HepG2 (cell line): ENCODE data around the gene RAD23A. TPM values are rescaled to one million over a fixed set of nuclear protein-coding genes. Genes with fewer than 3 reads are reported as not detected.

Experiments
- ARID2 ChIP-seq: sonication (generic); formaldehyde crosslinking; IDR thresholded peaks from 2 replicates; pipeline ENCODE4 v1.8.1; 2022; ENCODE audit warnings: mild to moderate bottlenecking, missing genetic modification reagents, borderline replicate concordance
- CHCHD3 ChIP-seq: sonication (generic); formaldehyde crosslinking; IDR thresholded peaks from 2 replicates; pipeline ENCODE4 v1.8.0; 2022; ENCODE audit warnings: mild to moderate bottlenecking, missing genetic modification reagents, moderate library complexity
- E2F1 ChIP-seq: sonication (generic); formaldehyde crosslinking; IDR thresholded peaks from 2 replicates; pipeline ENCODE4 v1.5.0; 2020; ENCODE audit warnings: missing genetic modification reagents
- KLF6 ChIP-seq: IDR thresholded peaks from 2 replicates; pipeline ENCODE4 v1.8.0; 2016; ENCODE audit warnings: missing biosample characterization, missing genetic modification reagents
- PHF21A ChIP-seq: sonication (generic); formaldehyde crosslinking; IDR thresholded peaks from 2 replicates; pipeline ENCODE4 v1.5.0; 2020; ENCODE audit warnings: mild to moderate bottlenecking, missing genetic modification reagents
- SIN3A ChIP-seq: IDR thresholded peaks from 2 replicates; pipeline ENCODE4 v1.6.1; 2011; ENCODE audit warnings: low read depth, mild to moderate bottlenecking, control low read depth, low read length, borderline replicate concordance
- ZNF281 ChIP-seq: sonication (generic); formaldehyde crosslinking; IDR thresholded peaks from 2 replicates; pipeline ENCODE4 v1.4.0; 2020; ENCODE audit warnings: missing genetic modification reagents, borderline replicate concordance
- ZNF816 ChIP-seq: sonication (generic); formaldehyde crosslinking; IDR thresholded peaks from 2 replicates; pipeline ENCODE4 v1.8.0; 2022; ENCODE audit warnings: missing genetic modification reagents, mild to moderate bottlenecking, borderline replicate concordance
- polyA plus RNA-seq, 8 experiments: library from polyadenylated mRNA; depleted of rRNA in 3 of 8; stranded (reverse) in 7 of 8; unstranded in 1 of 8; fragments of >200 nt; fragmentation: Illumina TruSeq in 4 of 8; extraction: Trizol in 4 of 8; gene quantifications; 2 replicates each; pipeline versions ENCODE4 v1.2.1 to v1.2.3, GENCODE V29; 2011 to 2016; ENCODE audit warnings: low read depth in 4 of 8, missing spikeins in 1 of 8, mixed read lengths in 1 of 8; ENCODE audit not compliant: insufficient read depth in 1 of 8
- total RNA-seq, 5 experiments: library from RNA; depleted of rRNA; stranded (reverse); fragments of >200 nt; fragmentation: Illumina TruSeq; extraction: Trizol; gene quantifications; 2 replicates each; pipeline ENCODE4 v1.2.3, GENCODE V29; 2016; ENCODE audit warnings: low read depth in 1 of 5
- TF ChIP-seq, protein P1 (sequence below): sonication (generic); formaldehyde crosslinking; IDR thresholded peaks from 2 replicates; pipeline ENCODE4 v1.4.0; 2020; ENCODE audit warnings: missing genetic modification reagents
- TF ChIP-seq, protein P2 (sequence below): sonication (generic); formaldehyde crosslinking; IDR thresholded peaks from 2 replicates; pipeline ENCODE4 v1.4.0; 2020; ENCODE audit warnings: missing genetic modification reagents
- TF ChIP-seq, protein P3 (sequence below): sonication (generic); formaldehyde crosslinking; IDR thresholded peaks from 2 replicates; pipeline ENCODE4; 2020; ENCODE audit warnings: missing genetic modification reagents, mild to moderate bottlenecking, borderline replicate concordance
- TF ChIP-seq, protein P4 (sequence below): sonication (generic); formaldehyde crosslinking; IDR thresholded peaks from 2 replicates; pipeline ENCODE4 v1.4.0; 2020; ENCODE audit warnings: missing genetic modification reagents

RAD23A gene
- total and polyA plus RNA-seq, 2 of the 13 experiments (the other 11 are each of a cell fraction or from before 2014, with no cell fraction given) = 42.5 to 54.2 TPM

- TF ChIP-seq, protein P1, sequence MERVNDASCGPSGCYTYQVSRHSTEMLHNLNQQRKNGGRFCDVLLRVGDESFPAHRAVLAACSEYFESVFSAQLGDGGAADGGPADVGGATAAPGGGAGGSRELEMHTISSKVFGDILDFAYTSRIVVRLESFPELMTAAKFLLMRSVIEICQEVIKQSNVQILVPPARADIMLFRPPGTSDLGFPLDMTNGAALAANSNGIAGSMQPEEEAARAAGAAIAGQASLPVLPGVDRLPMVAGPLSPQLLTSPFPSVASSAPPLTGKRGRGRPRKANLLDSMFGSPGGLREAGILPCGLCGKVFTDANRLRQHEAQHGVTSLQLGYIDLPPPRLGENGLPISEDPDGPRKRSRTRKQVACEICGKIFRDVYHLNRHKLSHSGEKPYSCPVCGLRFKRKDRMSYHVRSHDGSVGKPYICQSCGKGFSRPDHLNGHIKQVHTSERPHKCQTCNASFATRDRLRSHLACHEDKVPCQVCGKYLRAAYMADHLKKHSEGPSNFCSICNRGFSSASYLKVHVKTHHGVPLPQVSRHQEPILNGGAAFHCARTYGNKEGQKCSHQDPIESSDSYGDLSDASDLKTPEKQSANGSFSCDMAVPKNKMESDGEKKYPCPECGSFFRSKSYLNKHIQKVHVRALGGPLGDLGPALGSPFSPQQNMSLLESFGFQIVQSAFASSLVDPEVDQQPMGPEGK (CRISPR knock-in tag) = peak; percentile 69
- TF ChIP-seq ZNF281 (CRISPR knock-in tag) = peak; percentile 59
- TF ChIP-seq ZNF816 = 0 out of 2 replicates have a peak, but pooled peaks have one; percentile 60
- TF ChIP-seq, protein P2, sequence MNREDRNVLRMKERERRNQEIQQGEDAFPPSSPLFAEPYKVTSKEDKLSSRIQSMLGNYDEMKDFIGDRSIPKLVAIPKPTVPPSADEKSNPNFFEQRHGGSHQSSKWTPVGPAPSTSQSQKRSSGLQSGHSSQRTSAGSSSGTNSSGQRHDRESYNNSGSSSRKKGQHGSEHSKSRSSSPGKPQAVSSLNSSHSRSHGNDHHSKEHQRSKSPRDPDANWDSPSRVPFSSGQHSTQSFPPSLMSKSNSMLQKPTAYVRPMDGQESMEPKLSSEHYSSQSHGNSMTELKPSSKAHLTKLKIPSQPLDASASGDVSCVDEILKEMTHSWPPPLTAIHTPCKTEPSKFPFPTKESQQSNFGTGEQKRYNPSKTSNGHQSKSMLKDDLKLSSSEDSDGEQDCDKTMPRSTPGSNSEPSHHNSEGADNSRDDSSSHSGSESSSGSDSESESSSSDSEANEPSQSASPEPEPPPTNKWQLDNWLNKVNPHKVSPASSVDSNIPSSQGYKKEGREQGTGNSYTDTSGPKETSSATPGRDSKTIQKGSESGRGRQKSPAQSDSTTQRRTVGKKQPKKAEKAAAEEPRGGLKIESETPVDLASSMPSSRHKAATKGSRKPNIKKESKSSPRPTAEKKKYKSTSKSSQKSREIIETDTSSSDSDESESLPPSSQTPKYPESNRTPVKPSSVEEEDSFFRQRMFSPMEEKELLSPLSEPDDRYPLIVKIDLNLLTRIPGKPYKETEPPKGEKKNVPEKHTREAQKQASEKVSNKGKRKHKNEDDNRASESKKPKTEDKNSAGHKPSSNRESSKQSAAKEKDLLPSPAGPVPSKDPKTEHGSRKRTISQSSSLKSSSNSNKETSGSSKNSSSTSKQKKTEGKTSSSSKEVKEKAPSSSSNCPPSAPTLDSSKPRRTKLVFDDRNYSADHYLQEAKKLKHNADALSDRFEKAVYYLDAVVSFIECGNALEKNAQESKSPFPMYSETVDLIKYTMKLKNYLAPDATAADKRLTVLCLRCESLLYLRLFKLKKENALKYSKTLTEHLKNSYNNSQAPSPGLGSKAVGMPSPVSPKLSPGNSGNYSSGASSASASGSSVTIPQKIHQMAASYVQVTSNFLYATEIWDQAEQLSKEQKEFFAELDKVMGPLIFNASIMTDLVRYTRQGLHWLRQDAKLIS (CRISPR knock-in tag) = no peak
- TF ChIP-seq, protein P3, sequence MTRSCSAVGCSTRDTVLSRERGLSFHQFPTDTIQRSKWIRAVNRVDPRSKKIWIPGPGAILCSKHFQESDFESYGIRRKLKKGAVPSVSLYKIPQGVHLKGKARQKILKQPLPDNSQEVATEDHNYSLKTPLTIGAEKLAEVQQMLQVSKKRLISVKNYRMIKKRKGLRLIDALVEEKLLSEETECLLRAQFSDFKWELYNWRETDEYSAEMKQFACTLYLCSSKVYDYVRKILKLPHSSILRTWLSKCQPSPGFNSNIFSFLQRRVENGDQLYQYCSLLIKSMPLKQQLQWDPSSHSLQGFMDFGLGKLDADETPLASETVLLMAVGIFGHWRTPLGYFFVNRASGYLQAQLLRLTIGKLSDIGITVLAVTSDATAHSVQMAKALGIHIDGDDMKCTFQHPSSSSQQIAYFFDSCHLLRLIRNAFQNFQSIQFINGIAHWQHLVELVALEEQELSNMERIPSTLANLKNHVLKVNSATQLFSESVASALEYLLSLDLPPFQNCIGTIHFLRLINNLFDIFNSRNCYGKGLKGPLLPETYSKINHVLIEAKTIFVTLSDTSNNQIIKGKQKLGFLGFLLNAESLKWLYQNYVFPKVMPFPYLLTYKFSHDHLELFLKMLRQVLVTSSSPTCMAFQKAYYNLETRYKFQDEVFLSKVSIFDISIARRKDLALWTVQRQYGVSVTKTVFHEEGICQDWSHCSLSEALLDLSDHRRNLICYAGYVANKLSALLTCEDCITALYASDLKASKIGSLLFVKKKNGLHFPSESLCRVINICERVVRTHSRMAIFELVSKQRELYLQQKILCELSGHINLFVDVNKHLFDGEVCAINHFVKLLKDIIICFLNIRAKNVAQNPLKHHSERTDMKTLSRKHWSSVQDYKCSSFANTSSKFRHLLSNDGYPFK (CRISPR knock-in tag) = peak; percentile 99
- no peak for TF ChIP-seq PHF21A (CRISPR knock-in tag)
- TF ChIP-seq ARID2 (CRISPR knock-in tag) = no peak
- TF ChIP-seq E2F1 (CRISPR knock-in tag) = peak; percentile 99
- TF ChIP-seq KLF6 = peak; percentile 82
- peak; percentile 65; the same call in 1 of the 2 replicates for TF ChIP-seq SIN3A
- peak; percentile 86 for TF ChIP-seq CHCHD3 (CRISPR knock-in tag)
- TF ChIP-seq, protein P4, sequence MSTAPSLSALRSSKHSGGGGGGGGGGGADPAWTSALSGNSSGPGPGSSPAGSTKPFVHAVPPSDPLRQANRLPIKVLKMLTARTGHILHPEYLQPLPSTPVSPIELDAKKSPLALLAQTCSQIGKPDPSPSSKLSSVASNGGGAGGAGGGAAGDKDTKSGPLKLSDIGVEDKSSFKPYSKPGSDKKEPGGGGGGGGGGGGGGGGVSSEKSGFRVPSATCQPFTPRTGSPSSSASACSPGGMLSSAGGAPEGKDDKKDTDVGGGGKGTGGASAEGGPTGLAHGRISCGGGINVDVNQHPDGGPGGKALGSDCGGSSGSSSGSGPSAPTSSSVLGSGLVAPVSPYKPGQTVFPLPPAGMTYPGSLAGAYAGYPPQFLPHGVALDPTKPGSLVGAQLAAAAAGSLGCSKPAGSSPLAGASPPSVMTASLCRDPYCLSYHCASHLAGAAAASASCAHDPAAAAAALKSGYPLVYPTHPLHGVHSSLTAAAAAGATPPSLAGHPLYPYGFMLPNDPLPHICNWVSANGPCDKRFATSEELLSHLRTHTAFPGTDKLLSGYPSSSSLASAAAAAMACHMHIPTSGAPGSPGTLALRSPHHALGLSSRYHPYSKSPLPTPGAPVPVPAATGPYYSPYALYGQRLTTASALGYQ (CRISPR knock-in tag) = peak; percentile 75; the same call in 1 of the 2 replicates
Observed at GRCh38 chr19:12945479-12946091, at the start of gene RAD23A (continued).
